Cardiac atrium fibroblast (primary cell): ENCODE data around the gene CCDC85C. TPM values are rescaled to one million over a fixed set of nuclear protein-coding genes. Genes with fewer than 3 reads are reported as not detected.

ENCODE experiments used
- total RNA-seq: library from RNA; depleted of rRNA; stranded (reverse); fragments of >200 nt; gene quantifications from 2 replicates; pipeline ENCODE4 v1.2.3, GENCODE V29; 2015

Gene CCDC85C
- total RNA-seq, result 4.2 and 7.2 TPM in 2 replicates

GRCh38 chr14:99603471-99604277 is at the start of gene CCDC85C:
Gene CCDC85C, minus strand, starts transcription at chr14:99604207. Its CDS starts 248 bp downstream, at chr14:99603959.

GRCh38 chr14:99644723-99645544 is 40.9 kb upstream of the CCDC85C start, which contains the start of gene HHIPL1:
Gene HHIPL1, plus strand, starts transcription at chr14:99645129. Its CDS starts 79 bp downstream, at chr14:99645208.

GRCh38 chr14:99480917-99481744 is 122.9 kb downstream of the CCDC85C start, which contains the start of gene CCNK:
Gene CCNK, plus strand, starts transcription at chr14:99481409. Its CDS starts 11,269 bp downstream, at chr14:99492678.

GRCh38 chr14:99479906-99480869 is 123.8 kb downstream of the CCDC85C start, which contains the start of gene SETD3:
Gene SETD3, minus strand, starts transcription at chr14:99480859. Its CDS starts 15,054 bp downstream, at chr14:99465805.

Other genes with a start within 250 kb of the CCDC85C start
- gene SETD3, start 123.3 kb downstream of the CCDC85C start, total RNA-seq, result 42.1 and 51.0 TPM in 2 replicates
- 16.1 and 23.8 TPM in 2 replicates for gene CCNK, start 122.8 kb downstream of the CCDC85C start, total RNA-seq
- gene HHIPL1, start 40.9 kb upstream of the CCDC85C start, total RNA-seq, result 6.5 and 9.9 TPM in 2 replicates
- gene CYP46A1, start 80.1 kb upstream of the CCDC85C start, total RNA-seq, result under 0.01 and 1.4 TPM in 2 replicates
- gene EML1, start 189.2 kb upstream of the CCDC85C start, total RNA-seq, result 17.5 and 30.1 TPM in 2 replicates